GM12874 (cell line): ENCODE results near the gene LCE2D.

Experiments used
- CTCF ChIP-seq: IDR thresholded peaks from 2 replicates; pipeline ENCODE4 v1.5.1; 2011; ENCODE audit warnings: low read depth, mild to moderate bottlenecking, control low read depth, low read length, moderate library complexity; ENCODE audit not compliant: insufficient read depth

LCE2D gene

GRCh38 chr1:152663098-152663497, at the start of gene LCE2D:
TSS of gene LCE2D (plus strand) at chr1:152663380. CDS start at chr1:152664106, 726 bp downstream.
- no peak for TF ChIP-seq CTCF

GRCh38 chr1:152613511-152613910, 49.7 kb upstream of the LCE2D start, which contains the start of gene LCE3B:
TSS of gene LCE3B (plus strand) at chr1:152613811. CDS start at chr1:152613811, 0 bp downstream.
- no peak for TF ChIP-seq CTCF

- TF ChIP-seq CTCF = no peak
Measured at GRCh38 chr1:152621993-152622392, 41.2 kb upstream of the LCE2D start.

GRCh38 chr1:152622803-152623202, 40.4 kb upstream of the LCE2D start, which contains the start of gene LCE3A:
TSS of gene LCE3A (minus strand) at chr1:152623103. CDS start at chr1:152623103, 0 bp downstream.
- no peak for TF ChIP-seq CTCF

- peak; percentile 49 for TF ChIP-seq CTCF
Measured at GRCh38 chr1:152623203-152623844, 39.9 kb upstream of the LCE2D start.

- TF ChIP-seq CTCF = no peak
Measured at GRCh38 chr1:152626744-152627143, 36.4 kb upstream of the LCE2D start.

GRCh38 chr1:152630596-152630995, 32.6 kb upstream of the LCE2D start:
- TF ChIP-seq CTCF = no peak
